COLO668 (cell line): ENCODE results near the gene AZIN2.
"Not testable (repeated sequence)": the region's sequence is repeated elsewhere in the genome, so short reads cannot be mapped to it uniquely, and the experiment has no call there.

Experiments
- DNase-seq: peaks from one replicate; lab custom pipeline; 2025; ENCODE audit not compliant: unreplicated experiment; lab: John Stamatoyannopoulos, UW

Gene AZIN2

GRCh38 chr1:33094486-33094885 is 13.5 kb downstream of the AZIN2 start:
- no peak for DNase-seq

- DNase-seq, result peak; percentile 78
Measured at GRCh38 chr1:33094971-33095604, 14.1 kb downstream of the AZIN2 start.

DNA sequence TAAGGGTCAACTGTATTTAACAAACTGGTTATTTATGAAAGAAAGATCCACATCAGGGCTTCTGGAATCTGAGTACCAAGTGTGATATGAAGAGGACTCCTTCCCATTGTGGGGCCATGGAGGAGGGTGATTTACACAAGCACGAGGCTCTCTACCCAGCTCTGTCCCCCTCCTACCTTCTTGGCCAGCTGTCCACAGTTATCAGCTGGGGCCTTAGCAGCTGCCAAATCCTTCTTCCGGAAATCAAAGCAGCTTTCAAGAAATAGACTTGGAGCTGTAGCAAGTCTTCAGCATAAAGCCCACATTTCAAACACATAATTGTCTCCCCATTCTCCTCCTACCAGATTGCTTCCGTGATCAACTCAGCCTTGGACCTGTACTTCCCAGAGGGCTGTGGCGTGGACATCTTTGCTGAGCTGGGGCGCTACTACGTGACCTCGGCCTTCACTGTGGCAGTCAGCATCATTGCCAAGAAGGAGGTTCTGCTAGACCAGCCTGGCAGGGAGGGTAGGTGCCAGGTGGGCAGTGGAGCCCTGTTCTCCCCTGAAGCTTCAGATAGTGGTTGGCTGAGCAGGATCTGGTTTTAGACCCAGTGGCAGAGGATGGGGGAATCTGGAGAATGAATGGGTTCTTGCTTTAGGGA is 15.5 kb downstream of the AZIN2 start:
- DNase-seq, result no peak

DNA sequence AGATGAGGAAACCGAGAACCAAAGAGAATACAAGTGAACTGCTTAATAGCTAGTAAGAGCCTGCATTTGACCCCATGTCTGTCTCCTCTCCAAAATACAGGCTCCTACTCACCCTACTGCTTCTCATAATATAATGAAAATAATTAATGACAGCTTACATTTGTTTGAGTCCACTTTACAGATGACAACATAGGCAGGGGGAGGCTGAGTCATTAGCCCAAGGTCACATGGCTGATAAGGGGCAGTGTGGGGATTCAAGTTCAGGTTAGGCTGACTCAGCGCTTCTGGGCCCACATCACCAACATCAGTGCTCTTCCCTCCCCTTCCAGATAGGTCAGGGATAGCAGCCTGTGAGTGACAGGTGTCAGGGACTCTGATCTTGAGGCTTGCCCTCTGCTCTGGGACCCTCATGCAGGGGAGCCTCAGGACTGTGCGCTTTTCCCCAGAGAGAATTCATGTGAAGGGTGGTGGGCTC is 16.2 kb downstream of the AZIN2 start:
- DNase-seq, result no peak

DNA sequence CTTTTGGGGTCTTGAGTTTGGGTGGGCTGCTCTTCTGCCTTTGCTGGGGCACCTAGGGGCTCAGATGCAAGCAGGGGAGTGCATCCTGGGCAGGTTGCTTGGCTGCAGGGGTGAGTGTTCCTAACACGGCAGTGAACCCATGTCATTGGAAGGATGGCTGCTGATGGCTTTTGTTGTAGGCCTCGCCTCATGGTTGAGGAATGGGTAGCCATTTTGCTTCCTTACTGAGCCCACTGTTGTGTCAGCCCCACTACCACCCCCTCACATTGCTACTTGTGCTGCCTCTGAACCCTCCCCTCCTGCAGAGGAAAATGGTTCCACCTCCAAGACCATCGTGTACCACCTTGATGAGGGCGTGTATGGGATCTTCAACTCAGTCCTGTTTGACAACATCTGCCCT is 16.8 kb downstream of the AZIN2 start:
- no peak for DNase-seq

- DNase-seq, result no peak
Measured at GRCh38 chr1:33098371-33098770, 17.4 kb downstream of the AZIN2 start.

DNA sequence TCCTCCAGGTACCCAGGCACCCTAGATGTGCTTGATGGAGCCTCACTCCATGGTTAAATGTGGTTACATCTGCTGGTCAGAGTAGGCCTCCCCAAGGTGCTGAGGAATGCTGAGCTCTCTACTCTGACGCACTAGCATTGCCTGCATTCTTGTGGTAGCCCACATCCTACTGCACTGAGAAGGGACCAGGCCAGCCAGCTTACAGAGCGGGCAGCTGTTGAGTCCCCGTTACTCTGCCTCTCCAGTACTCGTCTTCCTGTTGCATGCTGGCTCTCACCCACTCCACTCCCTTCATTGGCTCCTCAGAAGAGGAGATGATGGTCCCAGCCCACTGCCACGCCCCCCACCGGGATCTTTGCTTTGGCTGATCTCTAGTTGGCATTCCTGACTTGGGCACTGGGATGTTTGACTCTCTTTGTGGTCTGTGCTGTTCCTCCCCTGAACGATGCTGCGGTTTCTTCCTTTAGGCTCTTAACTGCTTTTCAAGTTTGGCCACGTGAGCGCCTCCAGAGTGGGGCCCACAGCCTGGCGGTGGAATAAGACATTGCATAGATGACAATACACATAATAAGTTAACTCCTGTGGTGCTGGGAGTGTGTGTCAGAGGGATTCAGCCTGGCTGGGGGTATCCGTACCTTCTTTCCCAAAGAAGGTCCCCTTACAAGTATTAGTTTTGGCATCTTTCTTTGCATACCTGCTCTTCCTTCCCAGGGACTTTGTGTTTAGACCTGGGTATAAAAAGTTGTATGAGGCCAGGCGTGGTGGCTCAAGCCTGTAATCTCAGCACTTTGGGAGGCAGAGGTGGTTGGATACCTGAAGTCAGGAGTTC is 18.6 kb downstream of the AZIN2 start:
- DNase-seq, result no peak

DNA sequence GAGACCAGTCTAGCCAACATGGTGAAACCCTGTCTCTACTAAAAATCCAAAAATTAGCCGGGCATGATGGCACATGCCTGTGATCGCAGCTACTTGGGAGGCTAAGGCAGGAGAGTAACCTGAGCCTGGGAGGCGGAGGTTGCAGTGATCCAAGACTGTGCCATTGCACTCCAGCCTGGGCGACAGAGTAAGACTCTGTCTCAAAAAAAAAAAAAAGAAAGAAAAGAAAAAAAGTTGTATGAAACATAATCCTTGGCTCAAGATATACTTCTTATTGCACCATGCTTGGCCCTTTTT is 19.1 kb downstream of the AZIN2 start:
- not testable (repeated sequence) for DNase-seq

- no peak for DNase-seq
Measured at GRCh38 chr1:33110477-33110876, 29.5 kb downstream of the AZIN2 start.

DNA sequence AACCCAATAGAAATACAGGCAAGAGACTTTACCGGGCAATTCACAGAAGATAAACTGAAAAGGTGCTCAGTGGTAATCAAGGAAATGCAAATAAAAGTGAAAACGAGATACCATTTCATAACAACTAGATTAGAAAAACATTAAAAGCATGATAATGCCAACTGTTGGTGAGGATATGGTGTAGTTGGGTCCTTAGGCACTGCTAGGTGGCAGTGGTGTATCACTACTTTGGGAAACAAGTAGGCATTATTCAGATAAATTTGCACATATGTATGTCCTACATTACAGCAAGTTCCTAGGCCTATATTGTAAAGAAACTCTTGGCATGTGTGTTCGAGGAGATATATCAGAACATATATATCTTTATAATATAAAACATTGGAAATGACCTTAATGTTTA is 31.0 kb downstream of the AZIN2 start:
- no peak for DNase-seq

- no peak for DNase-seq
Measured at GRCh38 chr1:33117440-33118085, 36.6 kb downstream of the AZIN2 start.

- DNase-seq, result no peak
Measured at GRCh38 chr1:33118274-33118673, 37.3 kb downstream of the AZIN2 start.

GRCh38 chr1:33119050-33119449 is 38.1 kb downstream of the AZIN2 start:
- no peak for DNase-seq

GRCh38 chr1:33119532-33120217 is 38.7 kb downstream of the AZIN2 start:
- DNase-seq, result no peak

DNA sequence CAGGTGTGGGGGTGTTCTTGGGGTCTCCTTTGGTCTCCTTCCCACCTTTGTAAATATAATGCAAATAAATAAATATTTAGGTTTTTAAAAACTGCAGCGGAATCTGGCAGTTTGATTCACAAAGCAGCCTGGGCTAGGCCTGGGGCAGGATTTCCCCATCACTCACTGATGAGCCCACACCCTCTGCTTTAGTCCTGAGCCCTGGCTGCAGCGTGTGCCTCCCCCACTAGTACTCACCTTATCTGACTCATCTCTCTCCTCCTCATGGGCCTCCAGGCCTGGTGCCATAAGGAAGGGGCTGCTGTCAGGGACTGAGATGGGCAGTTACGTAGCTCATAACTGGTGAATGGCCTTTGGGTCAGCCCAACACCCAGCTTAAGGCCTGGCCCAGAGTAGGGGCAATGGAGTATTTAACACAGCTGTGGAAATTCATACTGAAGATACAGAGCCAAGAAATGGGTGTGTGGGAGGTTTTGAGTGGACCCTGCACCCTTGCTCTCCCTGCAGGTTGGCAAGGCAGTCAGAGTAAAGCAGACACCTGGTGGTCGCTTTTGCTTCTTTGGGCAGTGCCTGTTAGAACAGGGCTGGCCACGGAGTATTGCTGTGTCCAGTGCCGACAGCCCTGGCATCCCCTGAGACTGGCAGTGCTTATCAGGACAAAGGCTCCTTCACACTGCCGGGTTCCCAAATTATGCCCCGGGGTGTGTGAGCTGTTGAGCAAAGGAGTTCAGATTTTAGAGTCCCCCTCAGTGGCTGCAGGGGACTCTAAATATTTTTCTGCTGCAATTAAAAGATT is 39.7 kb downstream of the AZIN2 start:
- DNase-seq, result no peak

DNA sequence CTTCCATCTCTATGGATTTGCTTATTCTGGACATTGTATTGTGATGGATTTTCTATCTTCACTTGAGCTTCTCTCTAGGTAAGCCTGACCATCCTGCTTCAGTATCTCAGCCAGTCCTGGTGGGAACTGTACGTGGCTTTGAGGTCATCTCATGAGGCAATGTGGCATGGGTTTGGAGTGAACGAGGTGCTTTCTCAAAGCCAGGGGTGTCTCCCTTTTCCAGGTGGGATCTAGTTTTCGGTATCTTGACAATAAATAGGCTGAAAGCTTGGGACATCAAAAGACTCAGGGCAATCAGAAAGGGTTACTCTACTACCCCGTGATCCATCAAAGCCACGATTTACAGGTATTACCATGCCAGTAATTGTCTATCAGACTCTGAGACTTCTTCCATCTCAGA is 40.8 kb downstream of the AZIN2 start:
- DNase-seq, result no peak

GRCh38 chr1:33122483-33123178 is 41.7 kb downstream of the AZIN2 start:
- no peak for DNase-seq

- DNase-seq, result no peak
Measured at GRCh38 chr1:33123266-33123665, 42.3 kb downstream of the AZIN2 start.

- not testable (repeated sequence) for DNase-seq
Measured at GRCh38 chr1:33124647-33125046, 43.7 kb downstream of the AZIN2 start.
